ENCODE data around the gene RNU7-1. TPM values are rescaled to one million over a fixed set of nuclear protein-coding genes. Genes with fewer than 3 reads are reported as not detected.

RNU7-1 gene
- total and polyA plus RNA-seq, 2 donors (not counting 1 experiment from before 2014, with no cell fraction given) = not detected

GRCh38 chr12:6943389-6943721 is 261 bp upstream of the RNU7-1 start:
- Mint-ChIP-seq H3K27me3 (no peaks in the 10 kb centered on the region), H3K4me1 (peaks cover 59% of the 10 kb centered on the region), H3K4me3 (peak overlapping the region; percentile 97), H3K9me3 (ENCODE audit: insufficient read depth) (no peaks in the 10 kb centered on the region), H3K27ac (peak overlapping the region; percentile 97)
- ChIA-PET CTCF (interaction anchor here (0.8 to 16.6 kb wide), 20 partner anchors 8 to 308 kb away, joined by 3 to 944 read pairs (median 9); partner anchors contain the start of genes C1RL, EMG1, LPCAT3 and MLF2), POLR2A (interaction anchor here (0.9 to 18.5 kb wide), 16 partner anchors 15 to 450 kb away, joined by 3 to 662 read pairs (median 5); partner anchors contain the start of genes C1RL, CDCA3, COPS7A and ENO2)
- intact Hi-C loops (cut with micrococcal nuclease) = loop anchor here (10.0 kb wide), 1 partner anchor 309 kb away; the partner anchor contains the start of gene LPAR5
- TF ChIP-seq EZH2 (IDR thresholded peaks at IDR 0.05; ENCODE audit: borderline replicate concordance, insufficient read depth, low read depth, low read length, poor library complexity, severe bottlenecking) (no peak), CTCF (IDR thresholded peaks at IDR 0.05) (no peak)
- no peaks in the 10 kb centered on the region for H4K20me1 ChIP-seq (ENCODE audit: control insufficient read depth, insufficient read depth, low read length, poor library complexity, severe bottlenecking)
- peak overlapping the region; percentile 72 for H2AFZ ChIP-seq (ENCODE audit: insufficient read depth, low read depth, low read length, poor library complexity, severe bottlenecking)
- no peaks in the 10 kb centered on the region for H3K9me3 ChIP-seq (ENCODE audit: control extremely low read depth in 1 of 3, control insufficient read depth in 2 of 3, insufficient read depth in 1 of 3, low read length in 2 of 3)
- no peaks in the 10 kb centered on the region for H3K27me3 ChIP-seq (replicated peaks in 1 of 4; ENCODE audit: control extremely low read depth in 1 of 4, control insufficient read depth in 3 of 4, insufficient read depth in 4 of 4, low read length in 3 of 4)
- H3K36me3 ChIP-seq (replicated peaks in 1 of 2; ENCODE audit: control extremely low read depth in 1 of 2, control insufficient read depth in 1 of 2, extremely low read depth in 1 of 2, insufficient read depth in 2 of 2, low read length in 1 of 2) = peaks cover 0 to 10% of the 10 kb centered on the region in 2 experiments
- peaks cover 45 to 67% of the 10 kb centered on the region in 2 donors for H3K4me1 ChIP-seq (ENCODE audit: control insufficient read depth in 2 of 2, insufficient read depth in 2 of 2, low read length in 2 of 2)
- 0% methylated on average over 8 of the region's 13 CpGs for WGBS (ENCODE audit: insufficient coverage)
- peak overlapping the region; percentile 93 to 99 for H3K27ac ChIP-seq (ENCODE audit: low read length in 2 of 2)
- H3K79me2 ChIP-seq (ENCODE audit: control insufficient read depth, insufficient read depth, low read length) = peaks cover 11% of the 10 kb centered on the region
- DNase-seq (no peak), ATAC-seq (ENCODE audit: low read depth) (peak; percentile 52)
- peak overlapping the region in 4 of 5 experiments; percentile 76 to 92 (median 80) for H3K4me3 ChIP-seq (ENCODE audit: control extremely low read depth in 1 of 5, extremely low read depth in 1 of 5, insufficient read depth in 1 of 5, low read depth in 2 of 5, low read length in 4 of 5)
- H3K9ac ChIP-seq (ENCODE audit: low read length) = peak overlapping the region; percentile 89
- peak overlapping the region; percentile 99 for H3K4me2 ChIP-seq (replicated peaks; ENCODE audit: low read depth, low read length, poor library complexity, severe bottlenecking)

Data from B cell (primary cell).